HG03039 (cell line): Measurements from ENCODE around the gene PILRB.

Experiments
- ATAC-seq: cut with Tn5 transposase; IDR thresholded peaks from one replicate; pipeline ENCODE4 v1.9.1; 2021; ENCODE audit warnings: mild to moderate bottlenecking, moderate library complexity; ENCODE audit not compliant: unreplicated experiment

PILRB gene

DNA sequence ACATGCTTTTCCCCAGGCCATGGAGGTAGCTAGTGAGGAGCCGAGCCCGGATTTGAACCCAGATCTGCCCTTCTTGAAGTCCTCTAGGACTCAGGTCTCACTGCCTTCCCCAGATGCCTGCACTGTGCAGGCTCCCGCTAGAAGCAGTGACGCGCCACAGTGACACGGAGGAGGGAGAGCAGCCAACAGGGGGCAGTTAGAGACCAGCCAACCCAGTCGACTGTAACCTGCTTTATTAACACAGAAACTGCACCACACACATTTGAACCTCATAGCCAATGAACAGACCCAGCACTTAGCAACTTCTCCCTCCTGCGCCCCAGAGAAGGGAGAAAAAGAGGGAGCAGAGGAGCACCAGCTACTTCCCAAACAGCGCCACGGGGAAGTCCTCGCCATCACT lies 42.7 kb downstream of the PILRB start:
- ATAC-seq: no peak

DNA sequence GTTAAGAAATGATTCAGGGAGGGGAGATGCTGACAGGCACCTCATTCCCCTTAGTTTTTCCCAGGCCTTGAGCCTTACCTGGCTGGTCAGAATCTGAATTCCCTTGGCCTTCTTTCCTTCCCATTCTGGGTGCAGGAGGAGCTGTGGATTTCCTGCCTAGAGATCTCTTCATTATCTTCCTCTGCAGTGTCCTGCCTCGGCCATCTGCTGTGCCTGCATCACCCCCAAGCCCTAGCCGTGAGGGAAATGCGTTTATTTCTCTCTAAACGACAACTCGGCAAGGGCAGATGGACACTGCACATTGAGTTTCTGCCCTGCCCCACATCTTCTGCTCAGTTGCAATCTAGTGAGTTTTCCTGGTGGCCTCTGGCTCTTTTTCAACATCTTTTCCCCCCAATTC lies 43.9 kb downstream of the PILRB start:
- ATAC-seq: no peak

DNA sequence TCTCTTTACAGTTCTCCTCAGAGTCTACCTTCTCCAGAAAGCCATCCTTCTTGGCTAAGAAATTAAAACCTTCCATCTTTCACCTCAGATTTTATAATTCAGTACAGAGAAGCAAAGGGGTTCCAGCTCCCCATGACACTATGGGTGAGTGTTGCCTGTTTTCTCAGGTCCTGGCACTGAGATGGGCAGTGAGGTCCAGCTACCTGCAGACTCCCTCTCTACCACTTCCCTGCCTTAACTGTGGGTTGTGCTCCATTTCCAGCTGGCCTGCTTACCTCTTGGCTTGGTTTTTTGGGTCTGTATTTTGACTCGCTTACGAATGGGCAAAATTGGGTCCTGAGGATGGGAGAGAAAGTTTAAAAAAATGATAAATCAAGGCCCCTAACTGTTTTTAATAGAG lies 44.3 kb downstream of the PILRB start:
- ATAC-seq: no peak

DNA sequence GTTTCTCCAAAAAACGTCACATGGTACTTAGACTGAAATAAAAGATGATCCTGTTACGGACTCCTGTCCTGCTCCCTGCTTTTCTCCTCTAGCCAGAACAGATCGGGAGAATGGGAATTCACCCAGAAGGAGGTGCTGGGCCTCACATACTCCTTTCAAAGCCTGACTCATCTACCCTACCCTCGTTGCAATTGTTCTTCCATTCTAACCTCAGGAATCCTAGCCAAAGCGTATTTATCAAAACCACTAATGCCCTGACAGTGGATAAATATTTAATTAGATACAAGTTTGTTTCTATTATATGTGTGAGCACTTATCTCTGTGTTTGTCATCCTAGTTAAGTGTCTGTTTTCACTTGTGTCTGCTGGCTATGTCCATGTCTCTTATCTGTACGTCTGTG lies 48.9 kb downstream of the PILRB start:
- ATAC-seq: no peak

DNA sequence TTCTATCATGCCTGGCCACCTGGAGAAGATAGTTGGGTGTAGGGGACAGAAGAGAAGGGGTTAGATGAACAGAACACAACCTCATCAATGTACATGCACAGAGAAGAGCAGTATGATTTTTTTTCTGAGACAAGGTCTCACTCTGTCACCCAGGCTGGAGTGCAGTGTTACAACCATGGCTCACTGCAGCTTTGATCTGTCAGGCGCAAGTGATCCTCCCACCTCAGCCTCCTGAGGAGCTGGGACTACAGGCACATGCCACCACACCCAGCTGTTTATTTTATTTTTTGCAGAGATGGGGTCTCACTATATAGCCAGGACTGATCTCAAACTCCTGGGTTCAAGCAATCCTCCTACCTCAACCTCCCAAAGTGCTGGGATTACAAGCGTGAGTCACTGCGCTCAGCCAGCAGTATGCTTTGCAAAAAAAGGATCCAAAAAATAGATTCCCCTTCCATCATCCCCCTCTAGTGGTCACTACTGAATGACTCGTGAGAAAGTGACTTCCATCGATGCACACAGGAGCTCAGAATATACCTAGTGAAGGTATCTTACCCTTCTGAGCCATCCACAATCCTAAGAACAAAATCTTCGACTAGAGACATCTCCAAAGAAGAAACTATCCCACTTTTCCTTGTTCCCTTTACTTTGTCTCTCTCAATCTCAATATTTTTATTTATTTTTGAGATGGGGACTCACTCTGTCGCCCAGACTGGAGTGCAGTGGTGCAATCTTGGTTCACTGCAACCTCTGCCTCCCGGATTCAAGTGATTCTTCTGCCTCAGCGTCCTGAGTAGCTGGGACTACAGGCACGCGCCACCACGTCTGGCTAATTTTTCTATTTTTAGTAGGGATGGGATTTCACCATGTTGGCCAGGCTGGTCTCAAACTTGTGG lies 49.6 kb downstream of the PILRB start:
- ATAC-seq: no peak

DNA sequence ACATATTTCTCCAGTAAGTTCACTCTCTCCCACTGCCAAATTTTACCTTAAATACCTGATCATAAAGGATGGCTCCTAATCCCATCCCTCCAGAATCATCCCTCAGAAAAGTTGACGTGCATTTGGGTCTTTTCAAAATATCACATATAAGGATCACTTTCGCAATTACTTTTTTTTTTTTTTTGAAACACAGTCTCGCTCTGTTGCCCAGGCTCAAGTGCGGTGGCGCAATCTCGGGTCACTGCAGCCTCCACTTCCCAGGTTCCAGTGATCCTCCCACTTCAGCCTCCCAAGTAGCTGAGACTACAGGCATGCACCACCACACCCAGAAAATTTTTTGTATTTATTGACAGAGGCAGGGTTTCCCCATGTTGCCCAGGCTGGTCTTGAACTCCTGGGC lies 53.2 kb downstream of the PILRB start:
- ATAC-seq: no peak

DNA sequence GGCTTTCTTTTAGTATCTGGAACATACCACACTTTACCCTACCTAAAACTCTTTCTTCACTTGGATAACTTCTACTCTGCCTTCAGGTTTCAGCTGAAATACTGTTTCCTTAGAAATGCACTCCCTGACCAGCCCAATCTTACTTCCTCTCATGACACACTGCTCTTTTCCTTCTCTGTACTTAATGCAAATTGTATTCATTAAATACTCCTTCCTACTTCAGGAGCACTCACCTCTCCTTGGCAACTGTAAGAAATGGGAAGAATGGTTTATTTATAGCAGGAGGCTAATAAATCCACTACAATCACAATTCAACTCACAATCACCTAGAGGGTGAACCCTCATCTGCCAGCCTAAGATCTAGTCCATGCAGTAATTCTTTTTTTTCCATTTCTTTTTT lies 55.4 kb downstream of the PILRB start:
- ATAC-seq: no peak

DNA sequence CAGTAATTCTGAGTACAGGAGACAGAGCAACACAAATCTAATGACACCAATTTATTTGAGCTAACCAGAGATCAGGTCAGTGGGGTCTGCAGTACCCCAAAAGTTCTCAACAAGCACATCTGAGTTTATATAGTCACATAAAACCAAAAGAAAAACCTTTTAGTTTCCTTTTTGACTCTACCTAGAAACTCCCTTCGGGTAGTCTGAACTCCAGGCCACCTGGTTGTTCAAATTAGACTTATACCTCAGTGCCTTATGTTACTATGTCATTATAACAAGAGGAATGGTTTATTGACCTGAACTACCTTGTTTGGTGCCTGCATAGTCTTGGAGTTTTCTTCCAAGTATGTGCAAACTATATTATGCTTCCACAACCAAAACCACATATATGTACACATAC lies 56.0 kb downstream of the PILRB start:
- no peak for ATAC-seq

DNA sequence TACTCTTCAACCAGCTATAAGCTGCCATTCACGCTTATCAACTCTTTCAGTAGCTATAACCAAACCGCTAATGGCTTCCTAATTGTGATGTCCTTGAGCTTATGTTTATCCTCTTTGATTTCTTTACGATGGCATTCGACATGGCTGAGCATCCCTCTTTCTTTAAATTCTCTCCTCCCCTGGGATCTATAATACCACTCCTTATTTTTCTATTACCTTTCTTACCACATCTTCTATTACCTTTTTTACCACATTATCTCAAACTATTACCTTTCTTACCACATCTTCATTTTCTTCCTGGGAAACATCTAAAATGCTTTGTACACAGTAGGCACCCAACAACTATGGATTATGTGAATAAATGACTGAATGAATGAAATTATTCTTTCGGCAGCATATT lies 57.5 kb downstream of the PILRB start:
- ATAC-seq: no peak
